Central memory CD8-positive, alpha-beta T cell (primary cell): ENCODE data around the gene ZNF101.

Experiments
- ATAC-seq: fragments of 150-1000 bp; cut with Tn5 transposase; replicated peaks from 2 replicates; pipeline ENCODE4 v1.10.0; 2022; ENCODE audit warnings: mild to moderate bottlenecking, moderate FRiP score, moderate number of reproducible peaks; ENCODE audit not compliant: poor library complexity, severe bottlenecking; ENCODE audit errors: extremely low read depth
- DNase-seq, 2 donors: peaks; one replicate each; pipeline ENCODE4 v3.0.0; 2021; ENCODE audit warnings: low spot score in 2 of 2
- H3K27ac Mint-ChIP-seq: one replicate; pipeline ENCODE4 v1.8.0; 2022; ENCODE audit warnings: low read depth, mild to moderate bottlenecking, moderate library complexity, mixed read lengths
- H3K27me3 Mint-ChIP-seq: one replicate; pipeline ENCODE4 v1.8.0; 2022; ENCODE audit warnings: mixed read lengths
- H3K36me3 Mint-ChIP-seq: one replicate; pipeline ENCODE4 v1.8.0; 2022; ENCODE audit warnings: mild to moderate bottlenecking, moderate library complexity, mixed read lengths; ENCODE audit not compliant: insufficient read depth
- H3K4me1 Mint-ChIP-seq: one replicate; pipeline ENCODE4 v1.8.0; 2022; ENCODE audit warnings: mixed read lengths
- H3K4me3 Mint-ChIP-seq: one replicate; pipeline ENCODE4 v1.8.0; 2022; ENCODE audit warnings: mild to moderate bottlenecking, moderate library complexity, mixed read lengths
- H3K9me3 Mint-ChIP-seq: one replicate; pipeline ENCODE4 v1.8.0; 2022; ENCODE audit warnings: mixed read lengths

Gene ZNF101

GRCh38 chr19:19668230-19669012, at the start of gene ZNF101:
Gene ZNF101, plus strand, starts transcription at chr19:19668839. Its CDS starts 125 bp downstream, at chr19:19668964.
- Mint-ChIP-seq H3K27me3 (no peaks in the 10 kb centered on the region), H3K9me3 (no peaks in the 10 kb centered on the region), H3K36me3 (peaks cover 48% of the 10 kb centered on the region), H3K27ac (peak within 1 kb of the TSS; percentile 96), H3K4me3 (peak within 1 kb of the TSS; percentile 82), H3K4me1 (peaks cover 28% of the 10 kb centered on the region)
- ATAC-seq, result peak; percentile 74
- DNase-seq, result peak; percentile 87 to 92

GRCh38 chr19:19619181-19619848, 49.3 kb upstream of the ZNF101 start:
- Mint-ChIP-seq H3K9me3 (no peaks in the 10 kb centered on the region), H3K4me3 (peak overlapping the region; percentile 75), H3K27me3 (no peaks in the 10 kb centered on the region), H3K36me3 (peaks cover 24% of the 10 kb centered on the region), H3K27ac (peak overlapping the region; percentile 97), H3K4me1 (peaks cover 49% of the 10 kb centered on the region)
- ATAC-seq (no peak), DNase-seq (no peak)

GRCh38 chr19:19619849-19620210, 48.8 kb upstream of the ZNF101 start:
- Mint-ChIP-seq H3K27ac (no peak overlapping the region), H3K4me1 (peaks cover 51% of the 10 kb centered on the region), H3K27me3 (no peaks in the 10 kb centered on the region), H3K36me3 (peaks cover 25% of the 10 kb centered on the region), H3K9me3 (no peaks in the 10 kb centered on the region), H3K4me3 (no peak overlapping the region)
- no peak for DNase-seq
- no peak for ATAC-seq

- peaks cover 22% of the 10 kb centered on the region for H3K36me3 Mint-ChIP-seq
- H3K4me1 Mint-ChIP-seq, result peaks cover 39% of the 10 kb centered on the region
Observed at GRCh38 chr19:19623383-19623782, 45.3 kb upstream of the ZNF101 start.

GRCh38 chr19:19624032-19624570, 44.5 kb upstream of the ZNF101 start:
- H3K27ac Mint-ChIP-seq, result peak overlapping the region; percentile 13
- peaks cover 38% of the 10 kb centered on the region for H3K4me1 Mint-ChIP-seq
- H3K9me3 Mint-ChIP-seq, result no peaks in the 10 kb centered on the region
- DNase-seq, result no peak
- H3K36me3 Mint-ChIP-seq, result peaks cover 24% of the 10 kb centered on the region
- no peak for ATAC-seq
- H3K4me3 Mint-ChIP-seq, result no peak overlapping the region
- no peaks in the 10 kb centered on the region for H3K27me3 Mint-ChIP-seq

More at GRCh38 chr19:19623383-19623782, 45.3 kb upstream of the ZNF101 start:
- H3K9me3 Mint-ChIP-seq, result no peaks in the 10 kb centered on the region
- H3K27me3 Mint-ChIP-seq, result no peaks in the 10 kb centered on the region
- no peak overlapping the region for H3K4me3 Mint-ChIP-seq
- H3K27ac Mint-ChIP-seq, result no peak overlapping the region
- ATAC-seq (no peak), DNase-seq (no peak)

- H3K4me3 Mint-ChIP-seq, result peak overlapping the region; percentile 88
- no peaks in the 10 kb centered on the region for H3K9me3 Mint-ChIP-seq
- ATAC-seq, result no peak
- H3K36me3 Mint-ChIP-seq, result peaks cover 33% of the 10 kb centered on the region
- H3K27me3 Mint-ChIP-seq, result no peaks in the 10 kb centered on the region
- peaks cover 34% of the 10 kb centered on the region for H3K4me1 Mint-ChIP-seq
- no peak for DNase-seq
- H3K27ac Mint-ChIP-seq, result peak overlapping the region; percentile 95
Observed at GRCh38 chr19:19626516-19627472, 41.8 kb upstream of the ZNF101 start.

- H3K27me3 Mint-ChIP-seq, result no peaks in the 10 kb centered on the region
- ATAC-seq, result peak; percentile 82
- H3K36me3 Mint-ChIP-seq, result peaks cover 37% of the 10 kb centered on the region
- peak within 1 kb of the TSS; percentile 95 for H3K27ac Mint-ChIP-seq
- peak within 1 kb of the TSS; percentile 88 for H3K4me3 Mint-ChIP-seq
- peak; percentile 60 to 63 for DNase-seq
- peaks cover 34% of the 10 kb centered on the region for H3K4me1 Mint-ChIP-seq
- H3K9me3 Mint-ChIP-seq, result no peaks in the 10 kb centered on the region
Observed at GRCh38 chr19:19627621-19628500, 40.8 kb upstream of the ZNF101 start, which contains the start of gene LPAR2. Gene LPAR2, minus strand, starts transcription at chr19:19628220. Its CDS starts 945 bp downstream, at chr19:19627275.

GRCh38 chr19:19628501-19629134, 40.0 kb upstream of the ZNF101 start:
- ATAC-seq (peak; percentile 19), DNase-seq (peak in 1 of 2 donors; percentile 49)
- Mint-ChIP-seq H3K9me3 (no peaks in the 10 kb centered on the region), H3K4me3 (peak overlapping the region; percentile 88), H3K27me3 (no peaks in the 10 kb centered on the region), H3K4me1 (peaks cover 37% of the 10 kb centered on the region), H3K36me3 (peaks cover 42% of the 10 kb centered on the region), H3K27ac (peak overlapping the region; percentile 90)

GRCh38 chr19:19630062-19630414, 38.6 kb upstream of the ZNF101 start:
- ATAC-seq (no peak), DNase-seq (no peak)
- Mint-ChIP-seq H3K27ac (no peak overlapping the region), H3K9me3 (no peaks in the 10 kb centered on the region), H3K4me3 (no peak overlapping the region), H3K27me3 (no peaks in the 10 kb centered on the region), H3K4me1 (peaks cover 41% of the 10 kb centered on the region), H3K36me3 (peaks cover 51% of the 10 kb centered on the region)

GRCh38 chr19:19630426-19630825, 38.2 kb upstream of the ZNF101 start:
- Mint-ChIP-seq H3K4me3 (no peak overlapping the region), H3K27me3 (no peaks in the 10 kb centered on the region), H3K4me1 (peaks cover 45% of the 10 kb centered on the region), H3K9me3 (no peaks in the 10 kb centered on the region), H3K27ac (no peak overlapping the region), H3K36me3 (peaks cover 53% of the 10 kb centered on the region)
- DNase-seq (no peak), ATAC-seq (no peak)

GRCh38 chr19:19631346-19631745, 37.3 kb upstream of the ZNF101 start:
- ATAC-seq (no peak), DNase-seq (no peak)
- Mint-ChIP-seq H3K27ac (no peak overlapping the region), H3K4me1 (peaks cover 43% of the 10 kb centered on the region), H3K4me3 (no peak overlapping the region), H3K36me3 (peaks cover 58% of the 10 kb centered on the region), H3K27me3 (no peaks in the 10 kb centered on the region), H3K9me3 (no peaks in the 10 kb centered on the region)
